Keratinocyte (primary cell): ENCODE results near the gene GNS. TPM values are rescaled to one million over a fixed set of nuclear protein-coding genes. Genes with fewer than 3 reads are reported as not detected.

Experiments
- DNase-seq: peaks from one replicate; pipeline ENCODE4 v3.0.0-alpha.2; 2011; ENCODE audit warnings: low read depth, missing footprints, low spot score
- FAIRE-seq: peaks from 2 replicates; lab custom pipeline; 2011; peaks lifted over from hg19 to GRCh38; lab: Jason Lieb, UNC
- H2AFZ ChIP-seq: 2 replicates; pipeline ENCODE4 v1.6.0; 2012; ENCODE audit warnings: low read length, control low read depth, inconsistent platforms; ENCODE audit not compliant: control insufficient read depth
- H3K27ac ChIP-seq: 2 replicates; pipeline ENCODE4 v1.5.1; 2011; ENCODE audit warnings: low read length; ENCODE audit not compliant: control insufficient read depth, insufficient read depth
- H3K27me3 ChIP-seq: 3 replicates; pipeline ENCODE4 v1.6.0; 2011; ENCODE audit warnings: low read length; ENCODE audit not compliant: control insufficient read depth, insufficient read depth; ENCODE audit errors: extremely low read depth
- H3K36me3 ChIP-seq, 2 experiments: 2 replicates in 1 of 2; 3 replicates in 1 of 2; pipeline ENCODE4 v1.5.1; 2011; ENCODE audit warnings: low read length in 2 of 2, mild to moderate bottlenecking in 1 of 2; ENCODE audit not compliant: control insufficient read depth in 2 of 2, insufficient read depth in 2 of 2; ENCODE audit errors: extremely low read depth in 1 of 2
- H3K4me1 ChIP-seq: 3 replicates; pipeline ENCODE4 v1.5.1; 2011; ENCODE audit warnings: low read length; ENCODE audit not compliant: control insufficient read depth, insufficient read depth; ENCODE audit errors: extremely low read depth
- H3K4me2 ChIP-seq: 3 replicates; pipeline ENCODE4 v1.6.0; 2011; ENCODE audit warnings: low read depth, low read length; ENCODE audit not compliant: control insufficient read depth, insufficient read depth; ENCODE audit errors: extremely low read depth
- H3K4me3 ChIP-seq, 3 experiments: fragments of 200-600 bp in 1 of 3; sonication (generic) in 1 of 3; 2 replicates in 2 of 3; 3 replicates in 1 of 3; pipeline ENCODE4 v1.5.1; 2011 to 2016; ENCODE audit warnings: low read length in 3 of 3, mild to moderate bottlenecking in 3 of 3, control low read depth in 2 of 3, inconsistent platforms in 1 of 3, low read depth in 1 of 3, mixed read lengths in 1 of 3, mixed run types in 1 of 3, moderate library complexity in 1 of 3; ENCODE audit not compliant: control insufficient read depth in 2 of 3, insufficient read depth in 2 of 3; ENCODE audit errors: extremely low read depth in 1 of 3
- H3K79me2 ChIP-seq: 2 replicates; pipeline ENCODE4 v1.6.0; 2012; ENCODE audit warnings: low read length; ENCODE audit not compliant: control insufficient read depth, insufficient read depth
- H3K9ac ChIP-seq: 3 replicates; pipeline ENCODE4 v1.6.0; 2011; ENCODE audit warnings: low read length; ENCODE audit not compliant: control insufficient read depth, insufficient read depth; ENCODE audit errors: extremely low read depth
- H3K9me1 ChIP-seq: 3 replicates; pipeline ENCODE4 v1.6.0; 2011; ENCODE audit warnings: low read length; ENCODE audit not compliant: control insufficient read depth, insufficient read depth; ENCODE audit errors: extremely low read depth
- H3K9me3 ChIP-seq: 2 replicates; pipeline ENCODE4 v1.5.1; 2012; ENCODE audit warnings: low read depth, low read length; ENCODE audit not compliant: control insufficient read depth
- H4K20me1 ChIP-seq: 3 replicates; pipeline ENCODE4 v1.6.0; 2011; ENCODE audit warnings: low read length; ENCODE audit not compliant: control insufficient read depth, insufficient read depth; ENCODE audit errors: extremely low read depth
- CTCF ChIP-seq, 3 experiments: IDR thresholded peaks in 1 of 3; conservative IDR thresholded peaks in 1 of 3; optimal IDR thresholded peaks in 1 of 3; 2 replicates in 2 of 3; 3 replicates in 1 of 3; pipeline versions ENCODE3 to v1.5.1; 2011; ENCODE audit warnings: low read length in 3 of 3, mild to moderate bottlenecking in 3 of 3, moderate library complexity in 2 of 3, control low read depth in 1 of 3, inconsistent platforms in 1 of 3; ENCODE audit not compliant: insufficient read depth in 2 of 3; ENCODE audit errors: extremely low read depth in 1 of 3
- EZH2 ChIP-seq: IDR thresholded peaks from one replicate; pipeline ENCODE4 v1.6.1; 2012; ENCODE audit warnings: inconsistent platforms, mild to moderate bottlenecking, low read length, moderate library complexity
- dilution Hi-C: fragments of 300-500 bp; cut with MboI; formaldehyde crosslinking; loops from one replicate; pipeline ENCODE4 v1.7.0; 2020; ENCODE audit warnings: low sequenced_read_pairs; ENCODE audit not compliant: extremely low pct_ligation_motif_present
- polyA plus RNA-seq, 5 experiments: library from polyadenylated mRNA; depleted of rRNA in 3 of 5; stranded (reverse) in 3 of 5; stranded (forward) in 1 of 5; unstranded in 1 of 5; fragments of >200 nt; gene quantifications; 1 replicate in 1 of 5; 2 replicates in 3 of 5; 3 replicates in 1 of 5; pipeline versions ENCODE4 v1.2.1 to v1.2.3, GENCODE V29; 2011 to 2012; ENCODE audit warnings: missing spikeins in 2 of 5, low read depth in 1 of 5, low replicate concordance in 1 of 5

The GNS gene
- polyA plus RNA-seq, 1 donor (not counting 4 experiments of a cell fraction or from before 2014, with no cell fraction given), result 57.8 TPM

- H3K4me3 ChIP-seq, result no peak overlapping the region
- dilution Hi-C loops, result no loop called here
- no peak for DNase-seq
- H3K9me3 ChIP-seq, result no peaks in the 10 kb centered on the region
- no peak overlapping the region for H2AFZ ChIP-seq
- no peaks in the 10 kb centered on the region for H3K79me2 ChIP-seq
- no peak overlapping the region for H3K9ac ChIP-seq
- peaks cover 13% of the 10 kb centered on the region for H3K4me1 ChIP-seq
- no peaks in the 10 kb centered on the region for H4K20me1 ChIP-seq
- no peak overlapping the region for H3K4me2 ChIP-seq
- TF ChIP-seq EZH2, result no peak
- TF ChIP-seq CTCF (optimal IDR thresholded peaks at IDR 0.05 in 1 of 3, IDR thresholded peaks at IDR 0.05 in 1 of 3, conservative IDR thresholded peaks at IDR 0.05 in 1 of 3; ENCODE audit: extremely low read depth in 1 of 3, insufficient read depth in 2 of 3, low read length in 3 of 3), result no peak
- H3K36me3 ChIP-seq, result peaks cover 1 to 4% of the 10 kb centered on the region in 2 experiments
- no peak for FAIRE-seq
- no peaks in the 10 kb centered on the region for H3K27me3 ChIP-seq
- H3K27ac ChIP-seq, result no peak overlapping the region
- no peaks in the 10 kb centered on the region for H3K9me1 ChIP-seq
Observed at GRCh38 chr12:64729909-64730587, 29.2 kb downstream of the GNS start.

GRCh38 chr12:64724201-64724745, 34.9 kb downstream of the GNS start:
- no peak for FAIRE-seq

More at GRCh38 chr12:64724201-64724745, 34.9 kb downstream of the GNS start:
- no peak overlapping the region for H3K4me2 ChIP-seq
- no peaks in the 10 kb centered on the region for H4K20me1 ChIP-seq
- no peak overlapping the region for H2AFZ ChIP-seq
- no peaks in the 10 kb centered on the region for H3K9me3 ChIP-seq
- no peaks in the 10 kb centered on the region for H3K4me1 ChIP-seq
- no peaks in the 10 kb centered on the region for H3K9me1 ChIP-seq
- dilution Hi-C loops, result no loop called here
- peaks cover 7 to 11% of the 10 kb centered on the region in 2 experiments for H3K36me3 ChIP-seq
- TF ChIP-seq EZH2 (no peak), CTCF (optimal IDR thresholded peaks at IDR 0.05 in 1 of 3, IDR thresholded peaks at IDR 0.05 in 1 of 3, conservative IDR thresholded peaks at IDR 0.05 in 1 of 3; ENCODE audit: extremely low read depth in 1 of 3, insufficient read depth in 2 of 3, low read length in 3 of 3) (no peak)
- H3K79me2 ChIP-seq, result no peaks in the 10 kb centered on the region
- no peak overlapping the region for H3K4me3 ChIP-seq
- DNase-seq, result no peak
- H3K27ac ChIP-seq, result no peak overlapping the region
- H3K9ac ChIP-seq, result no peak overlapping the region
- no peaks in the 10 kb centered on the region for H3K27me3 ChIP-seq
